Prostate gland (tissue), 2 donors: ENCODE data around the gene NRARP.

Experiments
- CTCF ChIP-seq, 4 experiments: fragments of 200-600 bp in 2 of 4; fragments of 450-650 bp in 2 of 4; sonication (generic) in 2 of 4; IDR thresholded peaks; 1 replicate in 3 of 4; 2 replicates in 1 of 4; pipeline ENCODE4 v1.5.1; 2016 to 2019; ENCODE audit warnings: antibody characterized with exemption in 4 of 4, mild to moderate bottlenecking in 2 of 4, moderate library complexity in 2 of 4
- POLR2A ChIP-seq: fragments of 450-650 bp; IDR thresholded peaks from one replicate; pipeline ENCODE4 v1.6.1; 2016; ENCODE audit warnings: antibody characterized with exemption, mild to moderate bottlenecking

DNA sequence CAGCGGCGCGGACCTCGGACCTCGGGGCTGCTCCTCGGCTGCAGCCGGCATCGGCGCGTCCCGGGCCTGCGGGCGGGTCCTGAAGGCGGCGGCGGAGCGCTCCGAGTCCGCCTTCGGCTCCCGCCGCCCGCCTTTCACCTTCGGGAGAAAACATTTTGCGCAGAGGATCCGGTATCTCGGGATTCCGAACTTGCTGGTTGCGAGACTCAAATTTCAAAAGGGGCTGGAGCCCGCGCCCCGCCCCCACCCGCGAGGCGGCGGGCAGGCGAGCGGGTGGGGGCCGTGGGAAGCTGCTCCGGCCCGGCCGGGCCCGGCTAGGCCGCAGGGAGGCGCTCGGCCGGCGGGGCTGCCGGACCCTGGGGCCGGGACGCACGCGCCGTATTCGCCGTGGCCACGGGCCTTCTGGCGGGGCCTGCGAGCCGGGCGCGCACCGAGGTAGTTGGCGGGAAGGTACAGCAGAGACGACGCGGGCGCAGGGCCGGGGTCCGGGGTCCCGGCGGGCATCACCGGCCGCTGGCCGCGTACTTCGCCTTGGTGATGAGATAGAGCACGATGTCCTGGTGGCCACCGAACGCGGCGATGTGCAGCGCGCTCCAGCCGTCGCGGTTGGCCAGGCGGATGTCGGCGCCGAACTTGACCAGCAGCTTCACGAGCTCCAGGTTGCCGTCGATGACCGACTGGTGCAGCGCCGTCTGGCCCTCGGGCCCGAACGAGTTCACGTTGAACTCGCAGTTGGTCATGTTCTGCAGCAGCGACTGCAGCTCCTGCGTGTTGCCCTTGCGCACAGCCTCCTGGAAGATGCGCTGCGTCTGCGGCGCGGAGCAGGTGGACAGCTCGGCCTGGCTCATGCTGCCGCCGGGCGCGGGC lies 757 bp downstream of the NRARP start:
- TF ChIP-seq POLR2A (peak; percentile 11), CTCF (IDR thresholded peaks at IDR 0.05) (peak in 3 of 4 experiments; percentile 8 to 52 (median 29))
